AG10803 (cell line): ENCODE results near the gene ALDH8A1.

Experiments used
- DNase-seq: peaks from one replicate; pipeline ENCODE4 v3.0.0; 2010; ENCODE audit warnings: low read depth
- H3K4me3 ChIP-seq: 2 replicates; pipeline ENCODE4 v1.5.1; 2011; ENCODE audit warnings: mild to moderate bottlenecking, low read length, control low read depth
- CTCF ChIP-seq: conservative IDR thresholded peaks from 2 replicates; pipeline ENCODE4 v1.5.1; 2011; ENCODE audit warnings: mild to moderate bottlenecking, low read length, control low read depth, inconsistent platforms

Gene ALDH8A1

DNA sequence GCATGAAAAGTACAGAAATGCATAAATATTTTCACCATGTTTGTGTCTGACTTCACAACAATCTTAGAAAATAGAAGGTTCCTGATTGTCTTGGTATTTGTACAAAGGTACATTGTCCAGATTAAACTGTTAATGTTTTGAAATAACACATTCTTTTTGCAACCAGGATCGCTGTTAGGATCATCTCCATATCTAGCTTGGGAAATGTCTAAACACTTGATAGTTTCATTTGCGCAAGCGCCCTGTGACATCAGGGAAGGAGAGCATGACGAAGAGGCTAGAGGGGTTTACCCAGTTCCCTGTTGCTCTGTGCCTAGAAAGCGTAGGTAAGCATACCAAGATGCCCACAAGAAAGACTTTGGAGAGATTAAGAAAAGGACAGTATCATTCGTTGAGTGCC, 19.4 kb downstream of the ALDH8A1 start:
- TF ChIP-seq CTCF = no peak
- DNase-seq = no peak
- H3K4me3 ChIP-seq = no peak overlapping the region

DNA sequence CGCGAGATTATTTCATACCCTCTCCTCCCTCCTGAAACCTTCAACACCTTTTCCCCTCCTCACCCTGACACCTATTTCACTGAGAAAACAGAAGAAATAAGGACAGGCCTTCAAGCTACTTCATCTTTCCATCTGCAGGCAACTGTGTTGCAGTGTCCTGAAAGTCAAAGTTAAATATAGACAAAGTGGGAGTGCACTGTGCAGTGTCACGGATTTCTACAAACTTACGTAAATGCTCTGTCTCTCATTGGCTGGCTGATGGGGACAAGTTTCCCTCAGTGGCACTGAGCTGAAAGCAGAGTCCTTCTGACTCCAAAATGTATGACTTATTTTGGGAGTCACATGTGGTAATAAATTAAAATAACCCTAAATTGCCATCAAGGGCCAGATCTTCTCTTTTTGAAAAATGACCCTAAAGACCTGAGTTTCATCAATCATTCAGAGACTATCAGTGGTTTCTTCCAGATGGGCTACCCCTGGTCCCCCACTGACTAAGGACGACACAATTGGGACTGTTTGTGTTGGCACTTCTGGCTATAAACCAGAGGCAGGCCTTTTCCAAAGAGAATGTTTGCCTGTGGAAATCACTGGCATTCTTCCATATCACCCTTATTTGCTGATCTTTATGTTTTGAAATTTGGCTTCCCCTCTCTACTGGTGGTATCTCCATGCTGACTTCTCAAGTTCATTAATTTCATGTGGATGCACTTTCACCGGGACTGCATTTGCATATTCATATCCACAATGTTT, 21.6 kb downstream of the ALDH8A1 start:
- TF ChIP-seq CTCF = no peak
- DNase-seq = no peak
- no peak overlapping the region for H3K4me3 ChIP-seq

DNA sequence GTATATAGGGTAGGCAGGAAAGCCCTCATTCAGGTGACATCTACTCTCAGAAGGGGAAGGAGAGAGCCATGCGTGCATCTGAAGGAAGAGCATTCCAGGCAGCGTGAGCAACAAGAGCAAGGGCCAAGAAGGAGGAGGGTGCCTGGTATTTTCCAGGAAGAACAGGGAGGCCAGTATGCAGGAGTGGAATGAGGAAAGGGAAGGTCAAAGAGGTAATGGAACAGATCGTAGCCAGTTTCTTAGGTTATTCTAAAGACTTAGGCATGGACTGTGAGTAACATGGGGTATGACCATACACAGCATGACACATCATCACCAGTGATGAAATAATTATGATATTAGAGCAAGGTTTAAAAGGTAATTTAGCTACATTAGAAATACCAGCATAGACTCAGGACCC, 24.1 kb downstream of the ALDH8A1 start:
- TF ChIP-seq CTCF = no peak
- DNase-seq = peak; percentile 35

GRCh38 chr6:134921721-134922261, 28.1 kb downstream of the ALDH8A1 start:
- TF ChIP-seq CTCF = no peak
- no peak overlapping the region for H3K4me3 ChIP-seq
- peak; percentile 40 for DNase-seq

More for the DNA sequence above, 24.1 kb downstream of the ALDH8A1 start:
- no peak overlapping the region for H3K4me3 ChIP-seq

GRCh38 chr6:134921276-134921675, 28.6 kb downstream of the ALDH8A1 start:
- no peak for DNase-seq
- TF ChIP-seq CTCF = no peak

DNA sequence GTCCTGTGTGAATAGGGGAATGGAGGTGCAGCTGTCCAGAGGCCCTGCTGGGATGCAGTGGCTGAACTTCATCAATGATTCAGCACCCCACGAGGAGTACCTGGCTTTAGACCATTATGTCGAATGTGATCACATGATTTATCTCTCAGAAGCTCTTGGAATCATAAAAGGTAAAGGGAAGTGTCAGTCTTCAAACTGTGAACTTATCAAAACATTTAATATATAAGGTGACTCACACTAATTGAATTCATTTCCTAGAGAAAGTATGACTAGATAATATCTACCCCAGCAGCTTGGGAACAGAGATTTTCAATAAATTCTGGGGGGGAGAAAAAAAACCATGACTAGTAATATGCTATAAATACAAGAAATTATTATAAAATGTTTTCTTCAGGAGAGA, 29.5 kb downstream of the ALDH8A1 start:
- TF ChIP-seq CTCF = no peak
- H3K4me3 ChIP-seq = no peak overlapping the region
- no peak for DNase-seq

More at GRCh38 chr6:134921276-134921675, 28.6 kb downstream of the ALDH8A1 start:
- H3K4me3 ChIP-seq = no peak overlapping the region

- no peak for DNase-seq
Observed at GRCh38 chr6:134918418-134918961, 31.4 kb downstream of the ALDH8A1 start.

More at GRCh38 chr6:134918418-134918961, 31.4 kb downstream of the ALDH8A1 start:
- H3K4me3 ChIP-seq = no peak overlapping the region
- no peak for TF ChIP-seq CTCF
